ENCODE measurements around the gene ZC3H12D.

GRCh38 chr6:149471801-149472200 lies 13.0 kb downstream of the ZC3H12D start:
- TF ChIP-seq POLR2A (IDR thresholded peaks at IDR 0.05; ENCODE audit: low read depth) = no peak
- TF ChIP-seq POLR2AphosphoS5 (IDR thresholded peaks at IDR 0.05) = no peak
- no peak for TF ChIP-seq CTCF (IDR thresholded peaks at IDR 0.05)
- TF ChIP-seq EP300 (IDR thresholded peaks at IDR 0.05) = no peak
